K562 (cell line): ENCODE data around the gene CEP95. TPM values are rescaled to one million over a fixed set of nuclear protein-coding genes. Genes with fewer than 3 reads are reported as not detected.

ENCODE experiments used
- BACH1 ChIP-seq: fragments of 200-800 bp; sonication (Bioruptor generic); IDR thresholded peaks from 2 replicates; pipeline ENCODE4 v1.6.1; 2016; ENCODE audit warnings: missing genetic modification characterization, missing compliant biosample characterization
- BRD4 ChIP-seq: fragments of 200-600 bp; sonication (generic); IDR thresholded peaks from 2 replicates; pipeline ENCODE4 v1.6.1; 2017; ENCODE audit warnings: inconsistent platforms
- C11orf30 ChIP-seq: fragments of 450-650 bp; IDR thresholded peaks from 2 replicates; pipeline ENCODE4 v1.6.1; 2016; ENCODE audit warnings: low read depth, mild to moderate bottlenecking
- CBX5 ChIP-seq: IDR thresholded peaks from 2 replicates; pipeline ENCODE4 v1.6.1; 2014; ENCODE audit warnings: low read depth, borderline replicate concordance
- GABPB2 ChIP-seq: fragments of 250-450 bp; sonication (Bioruptor Pico); conservative IDR thresholded peaks from 2 replicates; pipeline ENCODE4 v1.5.1; 2021; ENCODE audit warnings: mild to moderate bottlenecking
- ILK ChIP-seq: fragments of 450-650 bp; IDR thresholded peaks from 2 replicates; pipeline ENCODE4 v1.6.1; 2016; ENCODE audit warnings: missing genetic modification characterization, low read depth, mild to moderate bottlenecking, missing compliant biosample characterization, moderate library complexity, borderline replicate concordance
- LARP7 ChIP-seq: fragments of 450-650 bp; IDR thresholded peaks from 2 replicates; pipeline ENCODE4 v1.6.1; 2016
- MAFF ChIP-seq: IDR thresholded peaks from 2 replicates; pipeline ENCODE4 v1.6.1; 2012; ENCODE audit warnings: low read length, improper control_type of control experiment
- MTA3 ChIP-seq: fragments of 450-650 bp; formaldehyde crosslinking; IDR thresholded peaks from 2 replicates; pipeline ENCODE4 v1.6.1; 2017; ENCODE audit warnings: mild to moderate bottlenecking, borderline replicate concordance
- NBN ChIP-seq: fragments of 450-650 bp; IDR thresholded peaks from 2 replicates; pipeline ENCODE4 v1.6.1; 2016; ENCODE audit warnings: low read depth, mild to moderate bottlenecking
- NR2C1 ChIP-seq, 2 experiments: fragments of 450-650 bp; IDR thresholded peaks; 2 replicates each; pipeline ENCODE4 v1.6.1; 2017; ENCODE audit warnings: mild to moderate bottlenecking in 2 of 2, antibody characterized with exemption in 1 of 2, inconsistent platforms in 1 of 2, missing compliant biosample characterization in 1 of 2, missing genetic modification characterization in 1 of 2
- ZBTB8A ChIP-seq: fragments of 450-650 bp; IDR thresholded peaks from 2 replicates; pipeline ENCODE4 v1.6.1; 2018; ENCODE audit warnings: mild to moderate bottlenecking, moderate library complexity; ENCODE audit not compliant: partially characterized antibody
- ZFX ChIP-seq: sonication (generic); formaldehyde crosslinking; IDR thresholded peaks from 2 replicates; pipeline ENCODE4 v1.8.0; 2022; ENCODE audit warnings: mild to moderate bottlenecking, missing genetic modification reagents, moderate library complexity
- ZNF444 ChIP-seq: fragments of 250-450 bp; sonication (Bioruptor Pico); IDR thresholded peaks from 2 replicates; pipeline ENCODE4 v1.4.0; 2020; ENCODE audit warnings: mild to moderate bottlenecking, moderate library complexity
- ZSCAN29 ChIP-seq: fragments of 450-650 bp; IDR thresholded peaks from 2 replicates; pipeline ENCODE4 v1.6.1; 2017
- polyA plus RNA-seq, 8 experiments: library from polyadenylated mRNA; depleted of rRNA in 4 of 8; stranded (reverse) in 5 of 8; unstranded in 3 of 8; fragments of >200 nt; fragmentation: Nextera tagmentation in 2 of 8; fragmentation: Illumina TruSeq in 1 of 8; extraction: Ambion mirVana in 2 of 8; extraction: Trizol in 1 of 8; gene quantifications; 2 replicates each; pipeline versions ENCODE4 v1.2.1 to v1.2.3, GENCODE V29; 2011 to 2014; ENCODE audit warnings: inconsistent platforms in 1 of 8, missing spikeins in 1 of 8
- total RNA-seq, 7 experiments: library from RNA; depleted of rRNA in 6 of 7; stranded (reverse); fragments of >200 nt in 6 of 7; fragmentation: Illumina TruSeq in 2 of 7; extraction: Trizol in 2 of 7; gene quantifications; 2 replicates each; pipeline versions ENCODE4 v1.2.1 to v1.2.3, GENCODE V29; 2011 to 2021; ENCODE audit warnings: low replicate concordance in 1 of 7
- TF ChIP-seq, protein P1 (sequence below), 2 experiments: fragments of 450-650 bp in 1 of 2; sonication (generic) in 1 of 2; formaldehyde crosslinking in 1 of 2; IDR thresholded peaks in 1 of 2; conservative IDR thresholded peaks in 1 of 2; 2 replicates each; pipeline versions ENCODE4 v1.6.1 to v1.8.1; 2016 to 2023; ENCODE audit warnings: mild to moderate bottlenecking in 2 of 2, moderate library complexity in 2 of 2, inconsistent platforms in 1 of 2, missing genetic modification reagents in 1 of 2
- TF ChIP-seq, protein P2 (sequence below): IDR thresholded peaks from 2 replicates; pipeline ENCODE4 v1.6.1; 2011; ENCODE audit not compliant: insufficient read length; ENCODE audit errors: extremely low read depth
- TF ChIP-seq, protein P3 (sequence below): IDR thresholded peaks from 3 replicates; pipeline ENCODE4 v1.6.1; 2011; ENCODE audit warnings: borderline replicate concordance, mild to moderate bottlenecking, moderate library complexity; ENCODE audit not compliant: insufficient read length; ENCODE audit errors: extremely low read depth
- TF ChIP-seq, protein P4 (sequence below), 2 experiments: fragments of 150-350 bp in 1 of 2; IDR thresholded peaks; 2 replicates each; pipeline ENCODE4 v1.6.1; 2012 to 2016; ENCODE audit warnings: low read depth in 2 of 2, low read length in 2 of 2, mild to moderate bottlenecking in 1 of 2, moderate library complexity in 1 of 2

Gene CEP95
- total and polyA plus RNA-seq, 9 of the 15 experiments (the other 6 are each of a cell fraction or from before 2014, with no cell fraction given) = 26.7 to 80.7 (median 56.9) TPM

DNA sequence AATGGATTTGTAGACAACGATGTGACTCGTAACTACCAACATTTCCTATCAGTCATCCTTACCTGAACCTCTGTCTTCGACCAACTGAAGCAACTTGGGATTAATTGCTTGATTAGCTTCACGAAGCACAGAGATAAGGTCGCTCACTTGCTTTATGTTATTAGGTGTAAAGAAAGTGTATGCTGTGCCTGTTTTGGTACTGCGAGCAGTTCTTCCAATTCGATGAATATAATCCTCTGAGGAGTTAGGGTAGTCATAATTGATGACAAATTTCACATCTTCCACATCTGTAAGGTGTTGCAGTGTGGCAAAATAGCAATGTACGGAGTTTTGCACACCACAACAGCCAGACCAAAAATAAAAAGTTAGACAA lies 6.3 kb upstream of the CEP95 start (continued):
- TF ChIP-seq, protein P1, sequence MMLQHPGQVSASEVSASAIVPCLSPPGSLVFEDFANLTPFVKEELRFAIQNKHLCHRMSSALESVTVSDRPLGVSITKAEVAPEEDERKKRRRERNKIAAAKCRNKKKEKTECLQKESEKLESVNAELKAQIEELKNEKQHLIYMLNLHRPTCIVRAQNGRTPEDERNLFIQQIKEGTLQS (IDR thresholded peaks at IDR 0.05) = no peak
- TF ChIP-seq, protein P1 (CRISPR knock-in tag; conservative IDR thresholded peaks at IDR 0.05) = no peak
- no peak for TF ChIP-seq ILK (tag)
- TF ChIP-seq, protein P2, sequence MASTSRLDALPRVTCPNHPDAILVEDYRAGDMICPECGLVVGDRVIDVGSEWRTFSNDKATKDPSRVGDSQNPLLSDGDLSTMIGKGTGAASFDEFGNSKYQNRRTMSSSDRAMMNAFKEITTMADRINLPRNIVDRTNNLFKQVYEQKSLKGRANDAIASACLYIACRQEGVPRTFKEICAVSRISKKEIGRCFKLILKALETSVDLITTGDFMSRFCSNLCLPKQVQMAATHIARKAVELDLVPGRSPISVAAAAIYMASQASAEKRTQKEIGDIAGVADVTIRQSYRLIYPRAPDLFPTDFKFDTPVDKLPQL = no peak
- no peak for TF ChIP-seq C11orf30
- no peak for TF ChIP-seq LARP7
- TF ChIP-seq ZBTB8A = no peak
- TF ChIP-seq, protein P3, sequence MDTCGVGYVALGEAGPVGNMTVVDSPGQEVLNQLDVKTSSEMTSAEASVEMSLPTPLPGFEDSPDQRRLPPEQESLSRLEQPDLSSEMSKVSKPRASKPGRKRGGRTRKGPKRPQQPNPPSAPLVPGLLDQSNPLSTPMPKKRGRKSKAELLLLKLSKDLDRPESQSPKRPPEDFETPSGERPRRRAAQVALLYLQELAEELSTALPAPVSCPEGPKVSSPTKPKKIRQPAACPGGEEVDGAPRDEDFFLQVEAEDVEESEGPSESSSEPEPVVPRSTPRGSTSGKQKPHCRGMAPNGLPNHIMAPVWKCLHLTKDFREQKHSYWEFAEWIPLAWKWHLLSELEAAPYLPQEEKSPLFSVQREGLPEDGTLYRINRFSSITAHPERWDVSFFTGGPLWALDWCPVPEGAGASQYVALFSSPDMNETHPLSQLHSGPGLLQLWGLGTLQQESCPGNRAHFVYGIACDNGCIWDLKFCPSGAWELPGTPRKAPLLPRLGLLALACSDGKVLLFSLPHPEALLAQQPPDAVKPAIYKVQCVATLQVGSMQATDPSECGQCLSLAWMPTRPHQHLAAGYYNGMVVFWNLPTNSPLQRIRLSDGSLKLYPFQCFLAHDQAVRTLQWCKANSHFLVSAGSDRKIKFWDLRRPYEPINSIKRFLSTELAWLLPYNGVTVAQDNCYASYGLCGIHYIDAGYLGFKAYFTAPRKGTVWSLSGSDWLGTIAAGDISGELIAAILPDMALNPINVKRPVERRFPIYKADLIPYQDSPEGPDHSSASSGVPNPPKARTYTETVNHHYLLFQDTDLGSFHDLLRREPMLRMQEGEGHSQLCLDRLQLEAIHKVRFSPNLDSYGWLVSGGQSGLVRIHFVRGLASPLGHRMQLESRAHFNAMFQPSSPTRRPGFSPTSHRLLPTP = no peak
- TF ChIP-seq CBX5 = no peak
- TF ChIP-seq BACH1 = no peak
- TF ChIP-seq, protein P4, sequence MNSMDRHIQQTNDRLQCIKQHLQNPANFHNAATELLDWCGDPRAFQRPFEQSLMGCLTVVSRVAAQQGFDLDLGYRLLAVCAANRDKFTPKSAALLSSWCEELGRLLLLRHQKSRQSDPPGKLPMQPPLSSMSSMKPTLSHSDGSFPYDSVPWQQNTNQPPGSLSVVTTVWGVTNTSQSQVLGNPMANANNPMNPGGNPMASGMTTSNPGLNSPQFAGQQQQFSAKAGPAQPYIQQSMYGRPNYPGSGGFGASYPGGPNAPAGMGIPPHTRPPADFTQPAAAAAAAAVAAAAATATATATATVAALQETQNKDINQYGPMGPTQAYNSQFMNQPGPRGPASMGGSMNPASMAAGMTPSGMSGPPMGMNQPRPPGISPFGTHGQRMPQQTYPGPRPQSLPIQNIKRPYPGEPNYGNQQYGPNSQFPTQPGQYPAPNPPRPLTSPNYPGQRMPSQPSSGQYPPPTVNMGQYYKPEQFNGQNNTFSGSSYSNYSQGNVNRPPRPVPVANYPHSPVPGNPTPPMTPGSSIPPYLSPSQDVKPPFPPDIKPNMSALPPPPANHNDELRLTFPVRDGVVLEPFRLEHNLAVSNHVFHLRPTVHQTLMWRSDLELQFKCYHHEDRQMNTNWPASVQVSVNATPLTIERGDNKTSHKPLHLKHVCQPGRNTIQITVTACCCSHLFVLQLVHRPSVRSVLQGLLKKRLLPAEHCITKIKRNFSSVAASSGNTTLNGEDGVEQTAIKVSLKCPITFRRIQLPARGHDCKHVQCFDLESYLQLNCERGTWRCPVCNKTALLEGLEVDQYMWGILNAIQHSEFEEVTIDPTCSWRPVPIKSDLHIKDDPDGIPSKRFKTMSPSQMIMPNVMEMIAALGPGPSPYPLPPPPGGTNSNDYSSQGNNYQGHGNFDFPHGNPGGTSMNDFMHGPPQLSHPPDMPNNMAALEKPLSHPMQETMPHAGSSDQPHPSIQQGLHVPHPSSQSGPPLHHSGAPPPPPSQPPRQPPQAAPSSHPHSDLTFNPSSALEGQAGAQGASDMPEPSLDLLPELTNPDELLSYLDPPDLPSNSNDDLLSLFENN (IDR thresholded peaks at IDR 0.05; ENCODE audit: low read depth in 2 of 2, low read length in 2 of 2) = no peak
- no peak for TF ChIP-seq MTA3
- TF ChIP-seq ZFX (CRISPR knock-in tag) = no peak
- TF ChIP-seq ZNF444 = no peak
- TF ChIP-seq NBN = no peak
- no peak for TF ChIP-seq ZSCAN29
- no peak for TF ChIP-seq NR2C1 (IDR thresholded peaks at IDR 0.05)
- TF ChIP-seq NR2C1 (tag; IDR thresholded peaks at IDR 0.05) = no peak
- no peak for TF ChIP-seq MAFF
- TF ChIP-seq GABPB2 (CRISPR knock-in tag) = no peak
- TF ChIP-seq BRD4 = no peak
